ENCODE measurements around the gene FLAD1.

DNA sequence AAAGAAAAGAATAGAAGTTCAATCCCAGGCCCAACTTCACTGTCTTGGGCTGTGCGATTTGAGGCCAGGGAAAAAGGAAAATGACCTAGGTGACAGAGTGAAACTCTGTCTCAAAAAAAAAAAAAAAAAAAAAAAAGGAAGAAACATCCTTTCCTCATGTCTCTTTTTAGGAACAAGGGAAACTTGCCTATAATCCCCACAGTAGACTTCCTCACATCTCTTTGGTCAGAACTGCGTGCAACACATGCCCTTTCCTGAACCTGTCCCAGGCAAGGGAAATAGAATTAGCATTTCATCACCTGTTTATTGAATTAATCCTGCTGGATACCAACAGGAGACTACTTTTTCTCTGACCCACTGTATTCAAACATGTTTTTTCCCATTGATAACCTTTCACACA lies 52.8 kb downstream of the FLAD1 start:
- no peak for TF ChIP-seq CTCF (IDR thresholded peaks at IDR 0.05)
- TF ChIP-seq, protein P1, sequence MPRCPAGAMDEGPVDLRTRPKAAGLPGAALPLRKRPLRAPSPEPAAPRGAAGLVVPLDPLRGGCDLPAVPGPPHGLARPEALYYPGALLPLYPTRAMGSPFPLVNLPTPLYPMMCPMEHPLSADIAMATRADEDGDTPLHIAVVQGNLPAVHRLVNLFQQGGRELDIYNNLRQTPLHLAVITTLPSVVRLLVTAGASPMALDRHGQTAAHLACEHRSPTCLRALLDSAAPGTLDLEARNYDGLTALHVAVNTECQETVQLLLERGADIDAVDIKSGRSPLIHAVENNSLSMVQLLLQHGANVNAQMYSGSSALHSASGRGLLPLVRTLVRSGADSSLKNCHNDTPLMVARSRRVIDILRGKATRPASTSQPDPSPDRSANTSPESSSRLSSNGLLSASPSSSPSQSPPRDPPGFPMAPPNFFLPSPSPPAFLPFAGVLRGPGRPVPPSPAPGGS (IDR thresholded peaks at IDR 0.05): no peak
- TF ChIP-seq POLR2A (IDR thresholded peaks at IDR 0.05; ENCODE audit: low read length): no peak
- TF ChIP-seq JUNB (IDR thresholded peaks at IDR 0.05): no peak
- TF ChIP-seq REST (IDR thresholded peaks at IDR 0.05): no peak
- no peak for TF ChIP-seq RNF2 (IDR thresholded peaks at IDR 0.05; ENCODE audit: borderline replicate concordance, low read depth)
